GM04504 (cell line): ENCODE measurements around the gene ASB6.

Experiments
- DNase-seq: peaks from one replicate; pipeline ENCODE4 v3.0.0-alpha.2; 2012; ENCODE audit warnings: low read depth

The ASB6 gene

GRCh38 chr9:129626079-129626624 is 15.8 kb downstream of the ASB6 start, which contains the start of gene NTMT1:
NTMT1 (plus strand) TSS chr9:129626163; CDS start chr9:129632704, 6,541 bp downstream.
- DNase-seq = peak; percentile 54

- DNase-seq = no peak
These were observed 17.0 kb downstream of the ASB6 start for GRCh38 chr9:129624947-129625346.

- no peak for DNase-seq
These were observed 17.7 kb downstream of the ASB6 start for GRCh38 chr9:129624168-129624759.

DNA sequence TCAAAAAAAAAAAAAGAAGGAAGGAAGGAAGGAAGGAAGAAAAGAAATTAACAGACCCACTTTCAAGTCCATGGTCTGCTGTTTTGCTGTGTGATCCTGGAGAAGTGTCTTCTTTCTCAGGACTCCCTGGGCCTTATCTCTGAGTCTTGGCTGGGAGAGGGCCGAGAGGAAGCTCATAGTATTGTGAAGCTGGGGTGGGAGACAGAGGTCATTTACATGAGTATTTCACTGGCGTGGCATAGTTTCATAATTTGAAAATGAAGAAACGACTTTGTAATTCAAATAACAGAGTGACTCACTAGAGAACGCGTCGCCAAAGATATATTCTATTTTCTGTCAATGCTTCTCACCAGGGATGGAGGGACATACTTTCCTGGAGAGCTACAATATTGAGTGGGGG is 18.6 kb downstream of the ASB6 start:
- no peak for DNase-seq

GRCh38 chr9:129620669-129621295 is 21.2 kb downstream of the ASB6 start, which contains the start of gene C9orf50:
C9orf50 (minus strand) TSS chr9:129621101; CDS start chr9:129620574, 527 bp downstream.
- no peak for DNase-seq

DNA sequence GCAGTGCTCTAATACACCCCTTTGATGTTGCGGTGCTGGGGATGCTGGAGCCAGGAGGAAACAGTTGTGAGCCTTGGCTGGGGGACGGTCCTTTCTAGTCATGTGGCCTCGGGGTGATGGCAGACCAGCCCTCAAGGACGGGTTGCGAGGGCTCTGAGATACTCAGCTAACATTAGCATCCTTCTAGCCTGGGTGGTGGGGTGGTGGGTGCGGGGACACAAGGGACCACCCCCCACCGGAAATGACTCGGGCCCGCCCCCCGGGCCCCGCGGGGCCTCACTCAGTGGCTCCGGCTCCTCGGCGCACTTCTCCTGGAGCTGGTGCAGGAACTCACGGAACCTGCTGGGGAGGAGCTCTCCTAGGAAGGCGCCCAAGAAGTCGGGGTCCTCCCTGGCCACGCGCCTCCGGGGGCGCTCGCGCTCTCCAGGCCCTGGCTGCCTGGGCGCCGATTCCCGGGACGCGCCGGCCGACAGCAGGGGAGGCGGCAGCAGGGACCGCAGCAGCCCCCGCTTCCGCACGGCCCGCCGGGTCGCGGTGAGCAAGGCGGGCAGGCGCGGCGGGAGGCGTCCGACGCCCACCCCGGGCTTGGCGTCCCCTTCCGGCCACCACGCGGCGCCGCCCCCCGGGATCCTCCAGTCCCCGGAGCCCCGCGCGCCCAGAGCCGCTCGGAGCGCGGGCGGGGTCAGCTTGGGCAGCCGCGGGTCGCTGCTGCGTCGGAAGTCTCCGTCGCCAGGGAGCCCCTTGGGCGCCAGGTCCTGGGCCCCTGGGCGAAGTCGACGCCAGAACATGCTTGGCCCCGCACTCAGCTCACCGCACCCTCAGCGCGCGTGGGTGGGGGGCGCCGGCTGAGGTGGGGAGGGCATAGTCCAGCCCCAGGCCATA is 21.9 kb downstream of the ASB6 start:
- no peak for DNase-seq

GRCh38 chr9:129617167-129617566 is 24.8 kb downstream of the ASB6 start:
- no peak for DNase-seq

GRCh38 chr9:129615407-129616285 is 26.3 kb downstream of the ASB6 start:
- DNase-seq = no peak

- DNase-seq = no peak
These were observed 27.0 kb downstream of the ASB6 start for GRCh38 chr9:129614932-129615331.

DNA sequence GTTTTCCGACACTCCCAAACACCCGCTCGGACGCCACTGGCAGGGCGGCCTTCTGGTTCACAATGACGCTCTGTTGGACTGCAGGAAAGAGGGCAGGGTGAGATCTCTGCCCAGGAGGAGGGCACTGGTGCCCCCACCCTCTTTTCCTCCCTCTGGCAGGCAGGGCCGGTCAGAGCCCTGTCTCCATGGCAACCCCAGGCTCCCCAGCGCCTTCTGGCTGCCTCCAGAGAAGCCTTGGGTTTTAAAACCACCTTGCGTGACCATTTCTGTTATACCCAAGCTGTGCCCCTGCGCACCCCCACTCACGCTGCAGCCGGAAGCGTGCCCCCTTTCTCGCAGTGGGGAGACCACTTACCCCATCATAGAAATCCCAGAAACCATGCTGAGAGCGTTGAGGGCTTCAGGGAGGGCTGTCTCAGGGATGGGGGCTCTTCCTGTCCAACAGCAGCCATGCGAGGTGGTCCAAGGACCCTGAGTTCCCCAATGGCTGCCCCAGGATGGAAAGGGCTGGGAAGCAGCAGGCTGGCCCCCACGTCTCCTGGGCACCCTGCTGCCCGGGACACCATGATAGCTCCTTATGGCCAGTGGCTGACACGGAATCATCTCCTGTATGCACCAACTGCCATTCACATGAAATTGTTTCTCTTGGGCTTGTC is 28.3 kb downstream of the ASB6 start:
- no peak for DNase-seq

- no peak for DNase-seq
These were observed 29.0 kb downstream of the ASB6 start for GRCh38 chr9:129612815-129613519.

GRCh38 chr9:129612123-129612522 is 29.8 kb downstream of the ASB6 start:
- no peak for DNase-seq

DNA sequence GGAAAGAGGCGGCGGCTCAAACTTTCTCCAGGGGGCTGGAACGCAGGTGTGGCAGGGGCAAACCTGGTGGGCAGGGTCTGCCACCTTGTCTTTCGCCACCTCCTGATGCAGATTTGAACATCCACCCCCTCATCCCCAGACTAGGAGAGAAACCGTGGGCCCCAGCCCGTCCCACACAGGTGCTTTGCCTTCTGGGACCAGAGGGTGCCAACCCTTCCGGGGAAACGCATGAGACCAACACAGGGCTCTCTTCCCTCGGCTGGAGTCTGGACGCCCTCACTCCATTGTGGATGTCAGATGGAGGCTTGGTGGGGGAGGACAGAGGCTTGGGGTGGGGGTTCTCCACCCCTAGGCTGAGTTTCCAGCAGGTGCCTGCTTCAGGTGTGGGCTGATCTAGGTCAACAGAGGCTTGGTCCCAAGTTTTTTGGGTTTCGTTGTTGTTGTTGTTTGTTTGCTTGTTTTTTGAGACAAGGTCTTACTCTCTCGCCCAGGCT is 30.6 kb downstream of the ASB6 start:
- DNase-seq = no peak

DNA sequence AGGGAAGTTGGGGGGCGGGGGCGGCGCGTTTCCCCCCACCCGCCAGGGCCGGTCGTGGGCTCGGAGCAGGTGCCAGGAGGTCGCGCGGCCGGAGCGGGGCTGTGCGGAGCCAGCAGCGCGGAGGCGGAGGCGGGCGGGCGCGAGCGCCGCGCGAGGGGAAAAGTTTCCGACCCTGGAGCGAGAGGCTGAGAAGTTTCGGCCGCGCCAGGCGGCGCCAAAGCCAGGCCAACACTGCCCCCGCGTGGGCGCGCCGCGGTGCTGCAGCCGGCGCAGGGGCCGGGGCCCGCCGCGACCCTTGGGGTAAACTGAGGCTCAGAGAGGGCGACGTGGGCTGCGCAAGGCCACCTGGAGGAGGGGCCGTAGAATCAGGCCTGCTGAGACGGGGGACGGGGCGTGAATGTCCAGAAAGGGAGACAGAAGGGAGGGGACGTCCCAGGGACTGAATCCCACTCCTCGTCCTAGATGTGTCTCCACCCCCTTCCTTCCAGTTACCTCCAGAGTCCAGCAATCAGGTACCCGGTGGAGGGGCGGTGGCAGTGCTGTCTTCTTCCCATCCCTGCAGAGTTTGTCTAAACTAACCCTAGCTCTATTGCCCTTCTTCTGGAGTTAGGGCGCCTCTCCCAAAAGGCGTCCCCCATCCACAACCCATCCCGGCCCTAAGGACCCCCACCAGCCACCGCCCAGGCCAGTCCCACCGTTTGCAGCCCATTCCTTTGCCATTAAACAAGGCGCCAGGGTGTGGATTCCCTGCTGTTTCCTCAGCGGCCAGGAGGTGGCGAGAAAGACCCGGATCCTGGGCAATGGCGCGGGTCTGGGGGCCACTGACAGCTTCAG is 31.3 kb downstream of the ASB6 start:
- no peak for DNase-seq

GRCh38 chr9:129610213-129610472 is 31.8 kb downstream of the ASB6 start:
- no peak for DNase-seq

DNA sequence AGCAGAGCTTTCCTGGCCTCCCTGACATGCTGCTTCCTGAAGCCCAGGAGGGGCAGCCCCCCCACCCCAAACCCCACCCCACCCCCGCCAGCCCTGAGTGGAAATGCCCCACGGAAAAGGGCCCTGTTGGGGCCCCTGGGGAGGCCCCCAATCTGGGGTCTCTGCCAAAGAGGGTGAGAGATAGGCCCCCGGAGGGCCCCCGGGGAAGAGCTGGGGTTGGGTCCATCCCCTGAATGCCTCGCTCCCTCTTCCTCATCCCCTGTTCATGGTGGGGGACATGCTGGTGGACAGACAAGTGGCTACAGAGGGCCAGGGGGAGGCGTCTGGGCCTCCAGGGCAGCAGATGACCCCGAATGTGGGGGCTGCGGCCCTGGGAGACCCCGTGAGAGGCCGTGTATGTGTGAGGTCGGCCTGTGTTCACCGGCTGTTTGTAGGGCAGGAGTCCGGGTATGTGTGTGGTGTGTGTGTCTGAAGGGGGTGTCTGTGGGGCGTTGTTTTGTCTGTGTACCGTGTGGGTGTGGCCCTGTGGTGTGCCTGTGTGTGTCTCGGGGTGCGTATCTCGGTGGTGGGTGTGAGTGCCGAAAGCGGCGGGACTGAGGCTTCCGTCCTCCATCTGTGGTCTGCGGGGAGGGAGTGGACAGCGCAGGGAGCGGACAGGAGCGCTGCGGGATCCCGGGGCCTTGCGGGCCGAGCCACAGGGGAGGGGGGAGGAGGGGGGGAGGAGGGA is 32.3 kb downstream of the ASB6 start:
- no peak for DNase-seq

GRCh38 chr9:129608561-129609481 is 33.1 kb downstream of the ASB6 start:
- DNase-seq = no peak

GRCh38 chr9:129607027-129607387 is 34.9 kb downstream of the ASB6 start:
- no peak for DNase-seq
